ENCODE measurements around the gene GRIA4.

DNA sequence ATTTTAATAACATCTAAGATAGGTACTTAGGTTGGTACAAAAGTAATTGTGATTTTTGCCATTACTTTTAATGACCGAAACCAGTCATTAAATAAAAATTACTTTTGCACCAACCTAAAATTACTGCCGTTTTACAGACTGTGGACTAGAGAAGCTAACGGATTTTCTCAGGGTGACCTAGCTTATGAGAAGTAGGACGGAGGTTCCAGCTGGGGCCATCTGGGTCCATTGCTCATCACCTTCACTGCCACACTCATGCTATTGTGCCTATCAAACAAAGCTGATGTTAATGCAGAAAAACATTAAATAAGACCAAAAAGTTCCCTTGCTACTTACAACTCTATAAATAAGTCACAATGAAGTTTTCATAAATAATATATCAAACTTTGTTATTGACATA, 38.9 kb downstream of the GRIA4 start:
- TF ChIP-seq, protein P1, sequence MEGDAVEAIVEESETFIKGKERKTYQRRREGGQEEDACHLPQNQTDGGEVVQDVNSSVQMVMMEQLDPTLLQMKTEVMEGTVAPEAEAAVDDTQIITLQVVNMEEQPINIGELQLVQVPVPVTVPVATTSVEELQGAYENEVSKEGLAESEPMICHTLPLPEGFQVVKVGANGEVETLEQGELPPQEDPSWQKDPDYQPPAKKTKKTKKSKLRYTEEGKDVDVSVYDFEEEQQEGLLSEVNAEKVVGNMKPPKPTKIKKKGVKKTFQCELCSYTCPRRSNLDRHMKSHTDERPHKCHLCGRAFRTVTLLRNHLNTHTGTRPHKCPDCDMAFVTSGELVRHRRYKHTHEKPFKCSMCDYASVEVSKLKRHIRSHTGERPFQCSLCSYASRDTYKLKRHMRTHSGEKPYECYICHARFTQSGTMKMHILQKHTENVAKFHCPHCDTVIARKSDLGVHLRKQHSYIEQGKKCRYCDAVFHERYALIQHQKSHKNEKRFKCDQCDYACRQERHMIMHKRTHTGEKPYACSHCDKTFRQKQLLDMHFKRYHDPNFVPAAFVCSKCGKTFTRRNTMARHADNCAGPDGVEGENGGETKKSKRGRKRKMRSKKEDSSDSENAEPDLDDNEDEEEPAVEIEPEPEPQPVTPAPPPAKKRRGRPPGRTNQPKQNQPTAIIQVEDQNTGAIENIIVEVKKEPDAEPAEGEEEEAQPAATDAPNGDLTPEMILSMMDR (conservative IDR thresholded peaks at IDR 0.05 in 1 of 2, IDR thresholded peaks at IDR 0.05 in 1 of 2; ENCODE audit: extremely low read depth in 1 of 2, insufficient read depth in 1 of 2, low read depth in 1 of 2, low read length in 2 of 2): no peak
- no peak for TF ChIP-seq EZH2 (IDR thresholded peaks at IDR 0.05; ENCODE audit: borderline replicate concordance, low read length)

Measured in mammary epithelial cell (primary cell).